GM23248 (cell line): Measurements from ENCODE around the gene ITGB6.

Experiments used
- EZH2 ChIP-seq: fragments of 200-600 bp; sonication (generic); IDR thresholded peaks from 2 replicates; pipeline ENCODE4 v1.6.1; 2018; ENCODE audit warnings: antibody characterized with exemption, mild to moderate bottlenecking; ENCODE audit not compliant: insufficient read depth, poor library complexity, severe bottlenecking
- EZH2phosphoT487 ChIP-seq: fragments of 200-600 bp; sonication (generic); IDR thresholded peaks from 2 replicates; pipeline ENCODE4 v1.6.1; 2018; ENCODE audit warnings: antibody characterized with exemption, moderate library complexity, mild to moderate bottlenecking, low read depth; ENCODE audit not compliant: insufficient read depth

DNA sequence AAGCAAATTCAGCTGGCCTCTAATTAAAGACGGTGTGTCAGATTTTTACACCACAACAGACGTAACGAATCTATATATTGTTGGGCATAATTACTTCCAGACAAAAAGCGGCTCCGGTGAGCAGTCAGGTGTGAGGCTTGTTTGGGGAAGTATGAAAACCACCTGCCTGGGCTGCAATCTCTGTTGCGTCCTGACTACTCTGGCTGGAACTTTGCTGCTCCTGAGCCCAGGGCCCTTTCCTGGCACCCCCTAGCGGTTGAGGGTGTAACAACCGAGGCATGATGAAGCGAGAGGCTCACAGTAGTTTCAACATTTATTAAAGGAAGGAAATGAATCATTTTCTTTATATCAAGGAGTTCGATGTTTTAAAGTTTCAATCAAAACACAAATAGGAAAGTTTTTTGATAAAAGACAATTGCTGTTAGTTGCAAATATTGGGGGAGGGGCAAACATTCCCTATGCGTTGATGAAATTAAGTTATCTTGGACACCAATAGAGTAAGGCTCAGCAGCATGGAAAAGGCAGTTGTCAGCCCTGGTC, 10.6 kb upstream of the ITGB6 start:
- TF ChIP-seq EZH2 (no peak), EZH2phosphoT487 (no peak)
